Thyroid gland (tissue), 4 donors: ENCODE results near the gene KIAA0930.

Experiments
- POLR2A ChIP-seq, 2 donors: fragments of 450-650 bp; IDR thresholded peaks; one replicate each; pipeline ENCODE4 v1.6.1; 2017; ENCODE audit warnings: antibody characterized with exemption in 2 of 2, mild to moderate bottlenecking in 2 of 2, moderate library complexity in 1 of 2
- TF ChIP-seq, protein P1 (sequence below), 6 experiments: fragments of 200-600 bp in 3 of 6; fragments of 450-650 bp in 3 of 6; sonication (generic) in 3 of 6; IDR thresholded peaks; one replicate each; pipeline ENCODE4 v1.5.1; 2016 to 2019; ENCODE audit warnings: antibody characterized with exemption in 6 of 6, mild to moderate bottlenecking in 2 of 6, inconsistent platforms in 1 of 6, moderate library complexity in 1 of 6

DNA sequence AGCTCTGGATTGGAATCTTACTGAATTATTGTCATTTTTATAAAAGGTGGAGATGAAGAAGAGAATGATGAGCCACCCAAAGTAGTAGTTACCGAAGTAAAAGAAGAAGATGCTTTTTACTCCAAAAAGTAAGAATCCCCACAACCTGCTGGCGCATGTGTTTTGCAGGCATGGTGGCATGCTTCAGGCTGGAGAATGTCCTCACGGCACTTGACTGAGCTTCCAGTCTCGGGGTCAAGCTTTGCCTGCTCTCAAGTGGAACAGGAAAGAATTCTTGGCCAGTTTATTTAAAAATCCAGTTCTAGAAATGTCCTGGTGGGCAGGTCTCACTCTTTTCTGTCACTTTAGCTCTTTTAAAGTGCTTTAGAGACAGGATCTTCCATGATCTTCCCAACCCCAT is 59.5 kb downstream of the KIAA0930 start:
- TF ChIP-seq, protein P1, sequence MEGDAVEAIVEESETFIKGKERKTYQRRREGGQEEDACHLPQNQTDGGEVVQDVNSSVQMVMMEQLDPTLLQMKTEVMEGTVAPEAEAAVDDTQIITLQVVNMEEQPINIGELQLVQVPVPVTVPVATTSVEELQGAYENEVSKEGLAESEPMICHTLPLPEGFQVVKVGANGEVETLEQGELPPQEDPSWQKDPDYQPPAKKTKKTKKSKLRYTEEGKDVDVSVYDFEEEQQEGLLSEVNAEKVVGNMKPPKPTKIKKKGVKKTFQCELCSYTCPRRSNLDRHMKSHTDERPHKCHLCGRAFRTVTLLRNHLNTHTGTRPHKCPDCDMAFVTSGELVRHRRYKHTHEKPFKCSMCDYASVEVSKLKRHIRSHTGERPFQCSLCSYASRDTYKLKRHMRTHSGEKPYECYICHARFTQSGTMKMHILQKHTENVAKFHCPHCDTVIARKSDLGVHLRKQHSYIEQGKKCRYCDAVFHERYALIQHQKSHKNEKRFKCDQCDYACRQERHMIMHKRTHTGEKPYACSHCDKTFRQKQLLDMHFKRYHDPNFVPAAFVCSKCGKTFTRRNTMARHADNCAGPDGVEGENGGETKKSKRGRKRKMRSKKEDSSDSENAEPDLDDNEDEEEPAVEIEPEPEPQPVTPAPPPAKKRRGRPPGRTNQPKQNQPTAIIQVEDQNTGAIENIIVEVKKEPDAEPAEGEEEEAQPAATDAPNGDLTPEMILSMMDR (IDR thresholded peaks at IDR 0.05) = no peak
- no peak for TF ChIP-seq POLR2A (IDR thresholded peaks at IDR 0.05)
